Panc1 (cell line): ENCODE results near the gene PDHA1. TPM values are rescaled to one million over a fixed set of nuclear protein-coding genes. Genes with fewer than 3 reads are reported as not detected.

ENCODE experiments used
- ATAC-seq: fragments of 200-7000 bp; cut with Tn5 transposase; 2 replicates; pipeline ENCODE4 v1.9.1; 2020; ENCODE audit warnings: mild to moderate bottlenecking, moderate library complexity
- BruUV-seq: library from RNA; stranded (reverse); fragments of 400-500 nt; replicated peaks from 2 replicates; lab custom pipeline; 2021; lab: Mats Ljungman, UMichigan
- CTCF ChIA-PET: fragments of 300-600 bp; sonication (Branson Sonifier 250); formaldehyde crosslinking; loops from one replicate; lab custom pipeline; 2022; ENCODE audit warnings: antibody characterized with exemption; lab: Charles Lee
- POLR2A ChIA-PET: fragments of 300-600 bp; sonication (Branson Sonifier 250); formaldehyde crosslinking; loops from one replicate; lab custom pipeline; 2022; ENCODE audit warnings: antibody characterized with exemption; lab: Charles Lee
- DNase-seq: peaks from one replicate; pipeline ENCODE4 v3.0.0-alpha.2; 2010; ENCODE audit warnings: low read depth, low spot score
- H3K27ac ChIP-seq: 2 replicates; pipeline ENCODE4 v1.5.1; 2011; ENCODE audit warnings: mild to moderate bottlenecking, low read length, inconsistent platforms
- H3K27me3 ChIP-seq: fragments of 200-500 bp; sonication (Bioruptor generic); 2 replicates; pipeline ENCODE4 v1.6.0; 2014; ENCODE audit warnings: low read length, inconsistent platforms; ENCODE audit not compliant: control insufficient read depth, insufficient read depth
- H3K36me3 ChIP-seq: fragments of 200-500 bp; sonication (Bioruptor generic); 2 replicates; pipeline ENCODE4 v1.5.1; 2014; ENCODE audit warnings: inconsistent platforms, mild to moderate bottlenecking, low read length, moderate library complexity; ENCODE audit not compliant: control insufficient read depth, insufficient read depth
- H3K4me1 ChIP-seq: 2 replicates; pipeline ENCODE4 v1.5.1; 2011; ENCODE audit warnings: inconsistent platforms, mild to moderate bottlenecking, low read length, moderate library complexity; ENCODE audit not compliant: control insufficient read depth, insufficient read depth
- H3K4me3 ChIP-seq, 2 experiments: 2 replicates each; pipeline ENCODE4 v1.5.1; 2011 to 2012; ENCODE audit warnings: low read depth in 2 of 2, low read length in 2 of 2, mild to moderate bottlenecking in 2 of 2, inconsistent platforms in 1 of 2, moderate library complexity in 1 of 2
- H3K9me3 ChIP-seq: fragments of 200-500 bp; sonication (Bioruptor generic); 2 replicates; pipeline ENCODE4 v1.5.1; 2014; ENCODE audit warnings: low read depth, mild to moderate bottlenecking, inconsistent platforms, low read length, moderate library complexity; ENCODE audit not compliant: control insufficient read depth, insufficient read depth
- CTCF ChIP-seq: fragments of 450-650 bp; IDR thresholded peaks from 2 replicates; pipeline ENCODE4 v1.5.1; 2017; ENCODE audit warnings: mild to moderate bottlenecking
- POLR2AphosphoS5 ChIP-seq: IDR thresholded peaks from 2 replicates; pipeline ENCODE4 v1.6.1; 2012; ENCODE audit warnings: mild to moderate bottlenecking, low read depth, low read length, moderate library complexity
- SIN3A ChIP-seq: IDR thresholded peaks from 2 replicates; pipeline ENCODE4 v1.6.1; 2012; ENCODE audit warnings: low read depth, mild to moderate bottlenecking, low read length, moderate library complexity, borderline replicate concordance; ENCODE audit not compliant: insufficient read depth
- TCF7L2 ChIP-seq: IDR thresholded peaks from 2 replicates; pipeline ENCODE4 v1.6.1; 2011; ENCODE audit warnings: mild to moderate bottlenecking, low read depth, low read length, inconsistent platforms
- in situ Hi-C: cut with HindIII; loops from 2 replicates; pipeline ENCODE4 v1.10.0; 2016; ENCODE audit warnings: low sequenced_read_pairs, low pct_unique_long_range_greater_than_20kb
- intact Hi-C: fragments of 100-400 bp; cut with micrococcal nuclease; formaldehyde crosslinking; loops from one replicate; pipeline ENCODE4 v1.10.0; 2022; ENCODE audit not compliant: unreplicated experiment
- total RNA-seq: library from RNA; stranded (reverse); gene quantifications from one replicate; pipeline ENCODE4 v1.2.1, GENCODE V29; 2021; ENCODE audit not compliant: unreplicated experiment
- TF ChIP-seq, protein P1 (sequence below), 2 experiments: IDR thresholded peaks; 2 replicates each; pipeline ENCODE4 v1.6.1; 2011 to 2012; ENCODE audit warnings: low read depth in 2 of 2, control low read depth in 1 of 2, low read length in 1 of 2, mild to moderate bottlenecking in 1 of 2, moderate library complexity in 1 of 2; ENCODE audit not compliant: insufficient read depth in 1 of 2

Gene PDHA1
- total RNA-seq, 1 experiment from 2014 or later, result 149 TPM

DNA sequence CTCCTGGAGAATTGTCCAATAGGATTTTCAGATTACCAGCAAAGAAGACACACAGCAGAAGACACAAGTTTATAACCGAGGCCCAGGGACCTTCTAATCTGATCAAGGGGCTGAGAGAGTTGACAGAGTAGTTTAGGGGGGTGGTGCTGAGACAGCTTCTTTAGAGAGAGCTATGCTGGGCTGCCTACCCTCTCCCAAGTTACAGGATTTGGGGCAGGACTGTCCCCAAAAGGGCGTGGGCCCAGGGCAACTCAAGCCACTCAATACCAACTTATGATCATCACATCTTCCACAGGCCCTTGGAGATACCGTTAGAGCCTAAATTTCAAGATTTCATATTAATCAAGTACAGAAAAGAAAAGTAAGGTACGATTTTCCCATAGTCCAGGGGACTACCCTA is 43.0 kb downstream of the PDHA1 start:
- H3K27ac ChIP-seq, result no peak overlapping the region
- H3K4me1 ChIP-seq, result no peaks in the 10 kb centered on the region
- H3K4me3 ChIP-seq, result no peak overlapping the region
- no TSS peak for BruUV-seq
- ATAC-seq (no peak), DNase-seq (no peak)
- TF ChIP-seq SIN3A (no peak), CTCF (no peak), POLR2AphosphoS5 (no peak)
- ChIA-PET CTCF (no interaction called here), POLR2A (no interaction called here)
- H3K27me3 ChIP-seq, result no peaks in the 10 kb centered on the region
- H3K9me3 ChIP-seq, result no peaks in the 10 kb centered on the region
- H3K36me3 ChIP-seq, result no peaks in the 10 kb centered on the region
- intact Hi-C loops (no loop called here), in situ Hi-C loops (no loop called here)

GRCh38 chrX:19388064-19388679 is 44.4 kb downstream of the PDHA1 start:
- CTCF ChIA-PET, result no interaction called here
- BruUV-seq, result no TSS peak
- in situ Hi-C loops, result no loop called here
- ATAC-seq (no peak), DNase-seq (no peak)
- no peak overlapping the region for H3K27ac ChIP-seq
- no peak overlapping the region for H3K4me3 ChIP-seq
- TF ChIP-seq, protein P1, sequence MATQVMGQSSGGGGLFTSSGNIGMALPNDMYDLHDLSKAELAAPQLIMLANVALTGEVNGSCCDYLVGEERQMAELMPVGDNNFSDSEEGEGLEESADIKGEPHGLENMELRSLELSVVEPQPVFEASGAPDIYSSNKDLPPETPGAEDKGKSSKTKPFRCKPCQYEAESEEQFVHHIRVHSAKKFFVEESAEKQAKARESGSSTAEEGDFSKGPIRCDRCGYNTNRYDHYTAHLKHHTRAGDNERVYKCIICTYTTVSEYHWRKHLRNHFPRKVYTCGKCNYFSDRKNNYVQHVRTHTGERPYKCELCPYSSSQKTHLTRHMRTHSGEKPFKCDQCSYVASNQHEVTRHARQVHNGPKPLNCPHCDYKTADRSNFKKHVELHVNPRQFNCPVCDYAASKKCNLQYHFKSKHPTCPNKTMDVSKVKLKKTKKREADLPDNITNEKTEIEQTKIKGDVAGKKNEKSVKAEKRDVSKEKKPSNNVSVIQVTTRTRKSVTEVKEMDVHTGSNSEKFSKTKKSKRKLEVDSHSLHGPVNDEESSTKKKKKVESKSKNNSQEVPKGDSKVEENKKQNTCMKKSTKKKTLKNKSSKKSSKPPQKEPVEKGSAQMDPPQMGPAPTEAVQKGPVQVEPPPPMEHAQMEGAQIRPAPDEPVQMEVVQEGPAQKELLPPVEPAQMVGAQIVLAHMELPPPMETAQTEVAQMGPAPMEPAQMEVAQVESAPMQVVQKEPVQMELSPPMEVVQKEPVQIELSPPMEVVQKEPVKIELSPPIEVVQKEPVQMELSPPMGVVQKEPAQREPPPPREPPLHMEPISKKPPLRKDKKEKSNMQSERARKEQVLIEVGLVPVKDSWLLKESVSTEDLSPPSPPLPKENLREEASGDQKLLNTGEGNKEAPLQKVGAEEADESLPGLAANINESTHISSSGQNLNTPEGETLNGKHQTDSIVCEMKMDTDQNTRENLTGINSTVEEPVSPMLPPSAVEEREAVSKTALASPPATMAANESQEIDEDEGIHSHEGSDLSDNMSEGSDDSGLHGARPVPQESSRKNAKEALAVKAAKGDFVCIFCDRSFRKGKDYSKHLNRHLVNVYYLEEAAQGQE (IDR thresholded peaks at IDR 0.05; ENCODE audit: insufficient read depth in 1 of 2, low read depth in 2 of 2, low read length in 1 of 2), result no peak
- no peak for TF ChIP-seq POLR2AphosphoS5
- no peak for TF ChIP-seq TCF7L2
- no peak for TF ChIP-seq CTCF
- no peaks in the 10 kb centered on the region for H3K4me1 ChIP-seq
- intact Hi-C loops, result no loop called here
- H3K27me3 ChIP-seq, result no peaks in the 10 kb centered on the region
- POLR2A ChIA-PET, result no interaction called here
- no peaks in the 10 kb centered on the region for H3K36me3 ChIP-seq
- no peaks in the 10 kb centered on the region for H3K9me3 ChIP-seq
